ENCODE results near the gene EFCAB9. TPM values are rescaled to one million over a fixed set of nuclear protein-coding genes. Genes with fewer than 3 reads are reported as not detected.
A peak's percentile ranks its signal among the peaks of the same experiment; 100 is the strongest.
"Not testable (repeated sequence)": the region's sequence is repeated elsewhere in the genome, so short reads cannot be mapped to it uniquely, and the experiment has no call there.

The EFCAB9 gene
- total RNA-seq, 1 experiment from 2014 or later = not detected

DNA sequence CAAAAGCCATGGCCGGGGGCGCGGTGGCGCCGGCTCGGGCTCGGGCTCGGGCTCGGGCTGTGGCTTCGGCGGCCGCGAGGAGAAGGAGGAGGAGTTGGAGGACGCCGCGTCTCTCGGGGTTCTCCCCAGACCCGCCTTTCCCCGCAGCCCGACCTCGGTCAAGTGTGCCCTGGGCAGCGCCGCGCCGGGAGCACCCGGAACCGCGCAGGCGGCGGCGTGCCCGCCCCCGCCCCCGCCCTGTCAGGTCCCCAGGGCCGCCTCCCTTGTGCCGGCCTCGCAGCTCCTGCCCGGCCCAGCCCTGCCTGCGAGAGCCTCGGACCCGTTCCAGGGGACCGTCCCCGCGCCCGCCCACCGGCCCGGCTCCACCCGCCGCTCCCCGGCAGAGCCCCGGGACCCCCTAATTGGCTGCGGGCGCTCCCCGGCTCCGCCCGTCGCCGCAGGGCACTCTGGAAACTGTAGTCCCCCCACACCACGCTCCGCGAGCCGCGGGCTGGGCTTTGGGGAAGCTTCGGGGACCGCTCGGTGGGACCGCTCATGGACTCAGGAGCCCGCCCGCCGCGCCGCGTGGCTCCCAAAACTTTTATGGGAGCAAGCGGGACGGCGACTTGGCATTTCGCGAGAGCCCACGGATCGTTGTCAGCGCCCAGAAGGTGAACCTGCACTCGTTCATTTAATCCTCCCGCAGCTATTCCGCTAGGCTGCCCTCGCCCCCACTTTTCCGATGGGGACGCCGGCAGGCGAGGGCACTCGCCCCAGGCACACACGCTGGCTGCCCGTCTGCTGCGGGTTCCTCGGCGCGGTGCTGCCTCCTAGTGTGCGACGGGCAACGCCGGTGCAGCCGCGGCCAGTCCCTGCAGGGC, 5.7 kb upstream of the EFCAB9 start, which contains the start of gene STK10:
Gene STK10, minus strand, starts transcription at position 192 of the 860 bp plus-strand sequence. Its CDS starts 182 bp downstream, at position 10.
- DNase-seq (ENCODE audit: low read depth) = peak; percentile 89

DNA sequence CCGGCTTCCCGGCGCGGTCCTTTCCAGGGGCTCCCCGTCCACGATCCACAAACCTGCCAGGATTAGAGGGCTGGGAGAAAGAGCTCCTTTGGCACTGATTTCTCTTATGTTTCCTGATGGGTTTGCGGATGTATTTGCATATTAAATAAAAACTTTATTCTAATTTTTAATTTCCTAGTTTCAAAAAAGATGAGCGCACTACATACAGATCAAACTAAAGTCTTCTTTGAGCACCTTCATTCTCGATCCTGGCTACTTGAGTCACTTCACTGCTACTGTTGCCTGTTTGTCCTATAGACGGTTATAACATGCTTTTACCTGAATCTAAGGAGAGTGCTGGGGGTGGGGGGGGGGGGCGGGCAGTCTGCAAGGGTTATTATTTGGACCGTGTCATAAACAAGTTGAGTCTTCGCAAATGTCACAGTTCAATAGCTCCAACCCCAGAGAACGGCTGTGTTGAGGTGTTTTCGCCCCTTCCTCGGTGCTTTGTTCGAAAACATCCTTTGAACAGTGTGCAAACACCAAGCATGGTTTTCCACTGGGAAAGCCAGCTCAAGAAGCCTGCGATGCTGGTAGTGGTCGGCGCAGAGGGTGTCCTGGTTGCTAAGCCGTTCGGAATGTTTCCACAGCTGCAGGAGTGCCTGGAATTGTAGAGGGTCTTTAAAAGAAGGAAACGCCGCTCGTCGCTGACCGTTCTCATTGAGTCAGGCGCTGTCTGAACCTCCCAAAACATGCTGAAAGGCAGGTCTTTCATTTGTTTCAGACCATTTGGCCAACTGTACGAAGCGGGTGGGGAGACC, 4.9 kb upstream of the EFCAB9 start:
- peak; percentile 62 for DNase-seq (ENCODE audit: low read depth)

DNA sequence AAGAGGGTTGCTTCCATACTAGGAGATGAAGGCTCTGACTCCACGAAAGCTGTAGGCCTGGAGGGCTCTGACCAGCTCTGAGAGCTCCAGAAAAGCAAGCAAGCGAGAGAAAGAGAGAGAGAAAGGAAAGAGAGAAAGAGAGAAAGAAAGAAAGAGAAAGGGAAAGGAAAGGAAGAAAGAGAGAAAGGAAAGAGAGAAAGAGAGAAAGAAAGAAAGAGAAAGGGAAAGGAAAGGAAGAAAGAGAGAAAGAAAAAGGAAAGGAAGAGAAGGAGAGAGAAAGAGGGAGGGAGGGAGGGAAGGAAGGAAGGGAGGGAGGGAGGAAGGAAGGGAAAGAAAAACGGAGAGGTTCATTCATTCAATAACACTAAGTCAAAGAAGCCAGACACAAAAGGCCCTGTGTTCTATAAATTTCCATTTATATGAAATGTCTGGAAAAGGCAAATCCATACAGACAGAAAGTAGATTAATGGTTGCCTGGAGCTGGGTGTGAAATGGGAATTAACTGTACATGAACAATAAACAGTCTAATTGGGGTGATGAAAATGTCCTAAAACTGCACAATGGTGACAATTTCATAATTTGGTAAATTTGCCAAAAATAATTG, 4.2 kb upstream of the EFCAB9 start:
- no peak for DNase-seq (ENCODE audit: low read depth)

DNA sequence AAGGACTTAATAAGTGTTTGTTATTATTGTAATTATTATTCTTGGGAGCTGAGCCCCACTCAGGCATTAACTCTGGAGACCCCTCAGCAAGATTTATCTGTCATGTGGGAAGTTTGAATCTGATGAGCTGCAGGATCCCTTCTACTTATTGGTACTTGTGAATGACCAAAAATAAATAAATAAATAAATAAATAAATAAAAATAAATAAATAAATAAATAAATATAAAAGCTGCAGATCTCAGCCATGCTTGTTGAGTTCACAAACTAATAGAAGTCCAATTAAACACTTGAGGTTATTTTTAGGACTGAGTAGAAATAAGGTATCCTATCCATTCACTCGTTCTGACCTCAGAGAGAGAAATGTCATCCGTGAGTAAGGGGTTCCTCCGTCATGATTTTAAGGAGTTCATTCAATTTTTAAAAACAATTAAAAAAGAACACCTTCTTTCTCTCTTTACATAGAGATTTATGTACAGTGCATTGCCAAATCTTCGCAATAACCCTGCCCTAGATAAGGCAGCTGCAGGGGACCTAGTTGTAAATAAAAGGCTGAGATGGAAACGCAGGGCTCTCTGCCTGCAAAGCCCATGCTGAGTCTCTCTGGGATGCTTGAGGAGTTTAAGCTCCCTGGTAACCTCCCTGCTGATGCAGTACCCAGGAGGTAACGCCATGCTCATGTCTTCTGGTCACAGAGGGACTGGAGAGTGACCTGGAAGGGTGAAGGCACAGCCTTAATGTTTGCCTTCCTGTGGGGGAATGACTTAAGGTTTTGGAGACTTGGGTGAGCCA, 1.2 kb downstream of the EFCAB9 start:
- no peak for DNase-seq (ENCODE audit: low read depth)

DNA sequence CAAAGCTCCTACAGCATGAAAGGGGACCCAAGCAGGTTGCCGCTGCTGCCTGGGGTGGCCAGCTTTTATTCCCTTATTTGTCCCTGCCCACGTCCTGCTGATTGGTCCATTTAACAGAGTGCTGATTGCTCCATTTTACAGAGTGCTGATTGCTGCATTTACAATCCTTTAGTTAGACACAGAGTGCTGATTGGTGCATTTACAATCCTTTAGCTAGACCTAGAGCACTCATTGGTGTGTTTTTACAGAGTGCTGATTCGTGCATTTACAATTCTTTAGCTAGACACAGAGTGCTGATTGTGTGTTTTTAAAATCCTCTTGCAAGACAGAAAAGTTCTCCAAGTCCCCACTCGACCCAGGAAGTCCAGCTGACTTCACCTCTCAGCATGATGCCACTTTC, 3.8 kb downstream of the EFCAB9 start:
- DNase-seq (ENCODE audit: low read depth) = not testable (repeated sequence)

DNA sequence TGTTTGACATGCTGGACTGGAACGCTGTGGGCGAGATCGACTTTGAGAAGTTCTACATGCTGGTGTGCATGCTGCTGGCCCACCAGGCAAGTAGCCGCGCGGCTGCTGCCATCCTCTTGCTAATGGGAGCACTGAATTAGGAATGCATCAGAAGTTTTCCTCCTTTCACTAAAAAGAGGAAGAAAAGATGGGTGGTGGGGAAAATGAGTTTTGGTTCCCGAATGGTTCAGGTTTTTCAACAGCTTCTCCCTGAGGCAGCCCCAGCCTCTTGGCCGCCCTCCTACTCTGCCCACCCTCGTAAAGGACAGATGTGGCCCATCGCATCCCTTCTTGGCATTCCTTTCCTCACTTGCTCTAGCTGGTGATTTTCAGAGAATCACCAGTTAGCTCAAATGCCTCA, 5.5 kb downstream of the EFCAB9 start:
- DNase-seq (ENCODE audit: low read depth) = no peak

DNA sequence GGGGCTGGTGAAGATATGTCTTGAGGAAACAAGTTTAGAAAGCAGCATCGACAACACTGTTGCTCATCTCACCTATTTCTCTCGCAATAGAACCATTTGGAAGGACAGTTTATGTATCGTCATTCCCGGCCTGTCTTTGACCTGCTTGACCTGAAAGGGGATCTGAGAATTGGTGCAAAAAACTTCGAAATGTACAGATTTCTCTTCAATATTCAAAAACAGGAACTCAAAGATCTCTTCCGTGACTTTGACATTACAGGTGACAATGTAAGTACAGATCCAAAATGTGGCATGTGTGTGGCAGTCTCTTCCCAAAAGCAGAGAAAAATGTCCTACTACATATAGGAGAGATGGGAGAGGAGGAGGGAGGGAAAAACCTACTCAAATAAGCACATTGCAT, 6.5 kb downstream of the EFCAB9 start:
- DNase-seq (ENCODE audit: low read depth) = no peak

DNA sequence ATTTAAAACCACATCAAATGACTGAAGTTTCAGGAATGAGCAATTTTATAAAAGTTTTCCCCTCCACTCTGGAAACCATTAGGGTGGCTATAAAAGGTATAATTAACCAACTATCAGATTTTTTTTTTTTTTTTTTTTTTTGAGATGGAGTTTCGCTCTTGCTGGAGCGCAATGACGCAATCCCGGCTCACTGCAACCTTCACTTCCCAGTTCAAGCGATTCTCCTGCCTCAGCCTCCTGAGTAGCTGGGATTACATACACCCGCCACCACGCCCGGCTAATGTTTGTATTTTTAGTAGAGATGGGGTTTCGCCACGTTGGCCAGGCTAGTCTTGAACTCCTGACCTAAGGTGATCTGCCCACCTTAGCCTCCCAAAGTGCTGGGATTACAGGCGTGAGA, 12.0 kb downstream of the EFCAB9 start:
- DNase-seq (ENCODE audit: low read depth) = not testable (repeated sequence)

DNA sequence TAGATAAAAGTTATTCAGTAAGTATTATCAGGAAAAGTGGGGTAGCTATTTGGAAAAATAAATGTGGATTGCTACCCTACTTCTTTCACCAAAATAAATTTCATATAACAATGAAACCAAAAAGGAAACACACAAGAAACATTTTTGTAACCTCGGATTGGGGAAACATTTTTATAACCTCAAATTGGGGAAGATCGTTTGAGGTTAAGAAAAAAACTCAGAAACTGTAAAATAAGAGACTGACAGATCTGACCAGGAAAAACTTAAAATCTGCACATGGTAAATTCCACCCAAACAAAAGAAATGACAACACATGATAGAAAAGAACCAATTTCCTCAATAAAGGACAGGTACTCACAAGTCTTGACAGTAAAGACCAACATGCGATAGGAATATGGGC, 13.5 kb downstream of the EFCAB9 start:
- DNase-seq (ENCODE audit: low read depth) = no peak

DNA sequence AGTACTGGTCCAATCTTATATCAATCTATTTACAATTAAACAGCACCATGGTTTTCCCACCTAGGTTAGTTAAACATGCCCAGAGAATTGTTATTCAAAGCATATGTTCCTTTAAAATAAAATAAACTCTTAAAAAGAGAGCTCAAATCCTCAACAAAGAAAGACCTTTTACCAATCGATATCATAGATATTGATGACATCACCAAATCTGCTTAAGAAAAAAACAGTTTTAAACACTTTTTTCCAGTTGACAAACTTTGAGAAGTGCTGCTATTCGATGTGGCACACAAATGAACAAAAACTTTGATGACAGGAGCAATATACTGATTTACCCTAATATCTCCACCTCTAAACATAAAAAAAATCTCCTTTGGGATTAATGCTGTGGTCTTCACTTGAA, 15.7 kb downstream of the EFCAB9 start:
- DNase-seq (ENCODE audit: low read depth) = no peak

DNA sequence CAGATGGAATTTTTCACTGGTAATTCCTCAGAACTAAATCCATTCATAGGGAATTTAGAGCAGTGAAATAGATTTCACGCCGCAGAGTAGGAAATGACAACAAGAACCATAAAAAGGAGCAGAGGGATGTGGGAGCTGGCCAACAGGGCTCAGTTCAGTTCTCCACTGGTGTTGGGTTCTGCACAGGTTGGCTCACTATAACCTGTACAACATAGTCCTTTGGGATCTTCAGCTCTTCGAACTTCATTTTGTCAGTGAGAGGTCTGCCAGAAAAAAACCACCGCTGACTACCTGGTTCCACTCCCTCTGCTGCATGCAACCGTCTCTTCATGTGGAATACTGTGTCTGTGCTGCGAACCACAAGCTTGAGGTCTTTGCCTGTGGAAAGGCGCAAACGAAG, 17.7 kb downstream of the EFCAB9 start:
- DNase-seq (ENCODE audit: low read depth) = no peak

DNA sequence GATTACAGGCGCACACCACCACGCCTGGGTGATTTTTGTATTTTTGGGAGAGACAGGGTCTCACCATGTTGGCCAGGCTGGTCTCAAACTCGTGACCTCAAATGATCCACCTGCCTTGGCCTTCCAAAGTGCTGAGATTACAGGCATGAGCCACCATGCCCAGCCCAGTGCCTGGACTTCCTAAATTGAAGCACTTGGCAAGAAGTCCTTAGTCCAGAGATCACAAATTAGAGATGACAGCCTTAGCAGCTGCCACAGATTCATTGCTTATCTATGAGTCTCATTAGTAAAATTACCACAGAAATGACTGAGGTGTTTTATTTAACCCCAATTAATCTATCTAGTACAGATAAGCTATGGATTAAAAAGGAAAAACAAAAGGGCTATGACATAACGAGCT, 19.2 kb downstream of the EFCAB9 start:
- DNase-seq (ENCODE audit: low read depth) = no peak

DNA sequence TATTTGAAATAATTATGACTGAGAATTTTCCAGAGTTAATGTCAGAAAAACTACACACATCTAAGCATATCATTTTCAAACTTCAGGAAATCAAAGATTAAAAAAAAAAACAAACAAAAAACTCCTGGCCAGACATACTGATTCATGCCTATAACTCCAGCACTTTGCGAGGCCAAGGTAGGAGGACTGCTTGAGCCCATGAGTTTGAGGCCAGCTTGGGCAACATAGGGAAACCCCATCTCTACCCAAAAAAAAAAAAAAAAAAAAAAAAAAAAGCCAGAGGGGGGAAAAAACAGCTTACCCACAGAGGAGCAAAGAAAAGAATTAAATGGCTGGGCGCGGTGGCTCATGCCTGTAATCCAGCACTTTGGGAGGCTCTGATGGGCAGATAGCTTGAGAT, 22.4 kb downstream of the EFCAB9 start:
- DNase-seq (ENCODE audit: low read depth) = no peak

DNA sequence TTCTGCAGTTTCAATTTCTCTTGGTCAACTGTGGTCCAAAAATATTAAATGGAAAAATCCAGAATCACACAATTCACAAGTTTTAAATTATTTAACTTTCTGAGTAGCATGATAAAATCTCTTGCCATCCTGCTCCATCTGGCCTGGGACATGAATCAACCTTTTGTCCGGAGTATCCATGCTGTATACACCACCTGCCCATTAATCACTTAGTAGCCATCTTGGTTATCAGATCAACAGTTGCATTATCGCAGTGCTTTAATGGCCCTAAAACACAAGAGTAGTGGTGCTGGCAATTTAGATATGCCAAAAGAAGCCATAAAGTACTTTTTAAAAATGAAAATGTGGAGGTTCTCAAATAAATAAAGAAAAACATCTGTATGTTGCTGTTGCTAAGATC, 25.3 kb downstream of the EFCAB9 start:
- no peak for DNase-seq (ENCODE audit: low read depth)

DNA sequence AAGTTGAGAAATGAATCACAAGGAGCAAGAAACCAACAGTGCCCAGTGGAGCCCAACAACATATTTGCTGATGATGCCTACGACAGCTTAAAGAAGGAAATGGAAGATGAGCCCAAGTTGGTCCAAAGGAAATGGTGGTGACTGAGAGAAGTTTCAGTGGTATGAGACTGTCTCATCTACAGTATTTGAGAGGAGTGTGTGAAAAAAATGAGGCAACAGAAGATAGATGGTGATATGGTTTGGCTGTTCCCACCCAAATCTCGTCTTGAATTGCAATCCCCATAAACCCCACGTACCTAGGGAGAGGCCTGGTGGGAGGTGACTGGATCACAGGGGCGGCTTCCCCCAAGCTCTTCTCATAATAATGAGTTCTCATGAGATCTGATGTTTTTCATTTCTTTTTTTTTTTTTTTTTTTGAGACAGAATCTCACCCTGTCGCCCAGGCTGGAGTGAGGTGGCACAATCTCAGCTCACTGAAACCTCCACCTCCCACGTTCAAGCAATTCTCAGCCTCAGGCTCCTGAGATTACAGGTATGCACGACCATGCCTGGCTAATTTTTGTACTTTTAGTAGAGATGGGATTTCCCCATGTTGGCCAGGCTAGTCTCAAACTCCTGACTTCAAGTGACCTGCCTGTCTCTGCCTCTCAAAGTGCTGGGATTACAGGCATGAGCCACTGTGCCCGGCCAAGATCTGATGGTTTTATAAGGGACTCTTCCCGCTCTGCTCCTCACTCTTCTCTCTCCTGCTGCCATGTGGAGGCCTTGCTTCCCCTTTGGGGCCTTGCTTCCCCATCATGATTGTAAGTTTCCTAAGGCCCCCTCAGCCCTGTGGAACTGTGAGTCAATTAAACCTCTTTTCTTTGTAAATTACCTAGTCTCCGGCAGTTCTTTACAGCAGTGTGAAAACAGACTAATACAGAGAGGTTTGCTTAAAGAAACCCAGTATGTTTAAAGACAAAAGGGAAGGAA, 30.2 kb downstream of the EFCAB9 start:
- no peak for DNase-seq (ENCODE audit: low read depth)

DNA sequence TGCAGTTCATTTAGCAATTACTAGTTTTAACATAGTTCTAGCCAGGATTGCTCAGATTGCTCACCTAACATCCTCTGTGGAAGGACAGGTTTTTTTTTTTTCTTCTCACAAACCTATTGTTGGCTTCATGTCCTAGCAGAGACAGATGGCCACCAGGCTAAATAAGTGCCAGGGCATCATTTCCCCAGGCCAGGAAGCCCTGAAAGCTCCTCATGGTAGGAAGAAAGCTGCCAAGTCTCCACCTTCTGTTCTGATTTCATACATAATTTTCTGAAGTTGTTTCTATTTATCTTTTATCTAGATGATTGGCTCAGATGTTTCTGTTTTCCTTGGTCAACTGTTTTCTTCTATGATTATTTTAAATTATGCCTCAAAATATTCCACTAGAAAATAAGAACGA, 31.0 kb downstream of the EFCAB9 start:
- no peak for DNase-seq (ENCODE audit: low read depth)

DNA sequence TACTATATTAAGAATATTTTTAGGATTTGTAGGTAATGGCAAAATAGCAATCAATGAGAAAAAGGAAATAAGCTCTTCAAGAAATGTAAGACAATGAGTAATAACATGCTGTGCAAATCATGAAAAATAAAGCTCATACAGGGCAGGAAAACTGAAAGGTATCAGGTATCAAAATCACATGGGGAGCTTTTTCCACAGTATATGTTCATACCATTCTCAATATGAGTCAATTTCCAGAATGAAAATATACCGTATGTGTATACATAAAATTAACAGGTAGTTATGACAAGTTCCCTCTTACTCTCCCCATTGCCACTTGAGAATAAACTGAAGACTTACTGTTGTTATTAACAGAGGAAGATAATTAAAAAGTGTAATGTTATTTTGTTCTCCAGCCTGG, 35.9 kb downstream of the EFCAB9 start:
- DNase-seq (ENCODE audit: low read depth) = no peak

DNA sequence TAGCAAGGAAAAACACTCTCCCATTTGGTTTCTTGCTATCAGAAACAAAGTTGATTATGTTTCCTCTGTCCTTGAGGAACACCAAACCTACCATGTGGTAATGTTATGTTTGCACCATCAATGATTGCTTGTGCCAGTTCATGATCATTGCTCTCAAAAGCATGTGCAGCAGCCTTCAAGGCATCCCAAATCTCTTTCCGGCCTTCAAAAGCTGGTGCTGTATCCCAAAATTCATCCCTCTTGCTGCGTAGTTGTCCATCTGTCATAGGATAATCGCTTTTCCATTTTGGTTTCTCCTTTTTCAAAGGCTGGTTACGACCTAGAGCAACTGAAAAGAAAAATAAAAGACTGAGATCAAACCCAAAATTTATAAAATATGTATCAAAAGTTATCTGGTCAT, 40.1 kb downstream of the EFCAB9 start:
- no peak for DNase-seq (ENCODE audit: low read depth)

DNA sequence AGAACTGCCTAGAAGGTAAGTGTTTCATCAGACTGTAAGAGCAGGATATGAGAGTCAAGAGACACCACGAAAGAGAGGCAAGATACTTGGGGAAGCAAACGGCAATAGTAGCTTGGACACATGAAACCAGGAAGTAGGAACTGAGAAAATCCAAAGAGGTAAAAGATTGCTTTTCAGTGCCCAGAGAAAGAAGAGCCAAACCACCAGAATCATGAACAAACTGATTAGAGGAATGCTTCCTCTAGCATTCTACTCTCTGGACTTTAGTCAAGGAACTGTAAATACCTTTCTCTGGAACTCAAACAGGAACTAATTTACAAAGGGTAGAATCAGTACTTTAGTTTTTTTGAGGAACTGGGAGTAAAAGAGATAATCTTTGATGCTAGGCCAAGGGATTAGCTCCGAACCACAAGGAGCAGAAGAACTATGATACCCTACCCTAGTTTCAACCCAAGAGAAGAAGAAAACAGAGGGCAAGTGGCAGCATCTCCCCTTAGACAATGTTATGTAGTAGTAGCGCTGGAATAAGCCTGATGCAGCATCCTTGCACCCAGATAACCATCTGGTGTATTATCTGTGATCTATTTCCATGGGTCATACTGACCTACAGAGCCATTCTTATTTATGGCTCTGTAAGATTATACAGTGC, 41.3 kb downstream of the EFCAB9 start:
- no peak for DNase-seq (ENCODE audit: low read depth)
